ENCODE measurements around the gene PDE1C. TPM values are rescaled to one million over a fixed set of nuclear protein-coding genes. Genes with fewer than 3 reads are reported as not detected.

The PDE1C gene
- total RNA-seq, 1 donor from 2014 or later = 2.4 TPM

DNA sequence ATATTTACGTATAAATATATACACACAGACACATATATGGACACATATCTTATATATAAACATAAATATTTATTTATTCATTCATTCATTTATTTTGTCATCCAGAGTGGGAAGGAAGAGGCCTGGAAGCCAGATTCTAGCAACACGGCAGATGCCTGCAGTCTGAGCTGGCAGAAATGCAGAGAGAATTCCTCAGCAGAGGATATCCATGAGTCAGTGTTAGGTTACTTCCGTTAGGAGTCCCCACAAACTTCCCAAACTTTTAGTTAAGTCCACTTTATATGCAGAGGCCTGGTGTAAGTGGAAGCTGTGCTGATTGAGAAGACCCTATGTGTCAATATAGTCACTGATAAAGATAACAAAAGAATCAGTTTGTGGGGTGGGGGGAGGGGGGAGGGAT is 293.6 kb downstream of the PDE1C start:
- no peak for DNase-seq (ENCODE audit: low spot score)

DNA sequence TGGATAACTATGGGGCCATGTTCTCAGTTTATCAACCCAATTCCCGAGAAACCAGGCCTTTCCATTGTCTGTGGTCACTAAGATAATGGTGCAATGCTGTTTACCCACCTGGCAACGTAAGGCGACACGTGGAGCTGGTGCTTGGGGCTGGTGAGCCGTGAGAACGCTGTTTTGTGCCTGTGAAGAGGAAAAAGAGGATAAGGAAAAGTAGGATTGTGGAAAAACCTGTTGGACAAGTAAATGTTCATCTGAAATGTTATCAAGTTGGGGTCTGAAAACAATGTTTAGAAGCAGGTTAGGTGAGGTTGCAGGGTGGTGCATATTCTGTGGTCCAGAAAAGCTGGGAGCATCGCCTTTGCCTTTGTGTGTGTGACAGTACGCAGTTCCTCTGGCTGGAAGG is 294.7 kb downstream of the PDE1C start:
- no peak for DNase-seq (ENCODE audit: low spot score)

DNA sequence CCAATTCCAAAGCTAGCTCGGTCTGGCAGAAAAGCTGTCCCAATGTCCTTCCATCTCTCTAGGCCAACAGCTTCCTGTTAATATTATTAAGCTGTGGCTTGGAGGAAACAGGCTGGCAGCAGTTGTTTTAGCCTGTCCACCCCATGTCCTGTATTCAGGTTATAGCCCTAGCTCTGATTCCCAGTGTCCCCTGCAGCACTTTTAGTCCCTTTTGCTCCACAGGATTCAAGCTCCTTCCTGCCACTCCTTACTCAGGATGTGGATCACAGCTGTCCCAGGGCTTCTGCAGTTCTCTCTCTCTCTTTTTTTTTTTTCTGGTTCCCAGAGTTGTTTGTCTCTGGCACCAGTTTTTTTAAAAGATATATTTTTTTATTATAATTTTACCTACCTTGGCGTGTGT is 298.0 kb downstream of the PDE1C start:
- DNase-seq (ENCODE audit: low spot score) = no peak

DNA sequence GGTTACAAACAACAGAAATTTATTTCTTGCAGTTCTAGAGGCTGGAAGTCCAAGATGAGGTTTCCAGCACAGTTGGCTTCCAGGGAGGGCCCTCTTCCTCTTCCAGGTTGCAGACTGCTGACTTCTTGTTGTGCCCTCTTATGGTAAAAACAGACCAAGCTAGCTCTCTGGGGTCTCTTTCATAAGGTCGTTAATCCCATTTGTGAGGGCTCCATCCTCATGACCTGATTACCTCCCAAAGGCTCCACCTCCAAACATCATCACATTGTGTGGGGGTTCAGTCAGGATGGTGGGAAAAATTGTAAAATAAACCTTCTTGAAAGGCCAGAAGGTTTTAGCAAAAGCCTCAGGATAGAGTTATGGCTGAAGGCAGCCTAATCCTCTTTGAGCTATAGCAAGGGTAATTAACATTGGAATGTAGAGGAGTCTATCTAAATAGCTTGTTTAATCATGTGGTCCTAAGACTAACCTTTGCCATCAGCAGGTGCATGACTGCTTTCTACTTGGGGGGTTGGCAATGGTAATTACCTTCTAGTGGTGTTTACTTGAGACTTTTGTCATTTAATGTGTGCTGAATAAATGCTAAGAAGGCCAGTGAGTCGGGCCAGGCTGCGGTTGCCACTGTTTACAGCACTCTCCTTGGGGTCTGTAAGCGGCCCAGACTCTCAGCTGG is 302.4 kb downstream of the PDE1C start:
- no peak for DNase-seq (ENCODE audit: low spot score)

DNA sequence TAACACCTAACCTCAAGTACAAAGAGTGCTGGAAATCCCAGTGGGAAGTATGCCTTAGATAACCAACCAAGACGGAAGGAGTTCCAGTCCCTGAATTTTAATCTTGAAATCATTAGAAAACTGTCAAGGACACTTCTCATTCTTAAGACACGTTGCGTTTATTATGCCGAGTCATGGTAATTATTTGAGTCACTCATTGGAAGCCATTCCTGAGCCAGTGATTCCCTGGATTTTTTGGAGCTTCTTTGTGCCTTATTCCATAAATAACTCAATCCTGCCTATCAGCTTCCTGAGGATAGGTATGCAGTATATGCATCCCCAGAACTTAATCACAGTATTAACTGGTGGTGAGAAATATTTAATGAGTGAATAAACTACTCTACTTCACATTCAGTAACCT is 305.7 kb downstream of the PDE1C start:
- no peak for DNase-seq (ENCODE audit: low spot score)

DNA sequence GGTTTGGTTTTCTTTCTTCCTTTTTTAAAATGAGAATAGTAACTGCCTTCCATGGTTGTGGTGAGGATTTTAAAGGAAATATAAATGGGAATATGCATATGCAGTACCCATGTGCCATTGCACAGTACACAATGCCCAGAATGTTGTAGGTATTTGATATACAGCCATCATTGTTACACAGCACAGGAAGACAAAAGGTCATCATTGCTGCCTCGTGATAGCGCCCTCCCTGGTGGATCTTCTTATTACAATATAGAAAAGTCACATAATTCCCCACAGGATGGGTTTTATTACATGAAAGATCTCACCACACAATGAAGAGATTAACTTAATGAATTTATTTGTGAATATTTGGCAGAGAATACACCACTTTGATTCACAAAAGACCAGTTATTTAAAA is 306.7 kb downstream of the PDE1C start:
- no peak for DNase-seq (ENCODE audit: low spot score)

DNA sequence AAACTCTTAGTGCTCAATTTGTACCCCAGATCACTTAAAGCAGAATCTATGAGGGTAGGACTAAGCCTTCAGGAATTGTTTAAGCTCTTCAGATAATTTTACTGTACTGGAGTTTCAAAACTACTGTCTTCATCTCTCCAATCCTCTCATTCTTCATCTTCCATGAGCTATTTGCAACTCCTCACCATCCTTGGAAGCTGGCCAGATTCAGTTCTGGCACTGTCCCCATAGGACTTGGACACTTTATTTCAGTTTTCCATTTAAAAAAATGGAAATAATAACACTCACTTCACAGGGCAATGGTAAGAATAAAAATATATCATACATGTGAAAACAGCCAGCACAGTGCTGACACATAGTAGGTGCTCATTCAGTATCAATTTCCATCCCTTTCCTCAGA is 308.6 kb downstream of the PDE1C start:
- no peak for DNase-seq (ENCODE audit: low spot score)

DNA sequence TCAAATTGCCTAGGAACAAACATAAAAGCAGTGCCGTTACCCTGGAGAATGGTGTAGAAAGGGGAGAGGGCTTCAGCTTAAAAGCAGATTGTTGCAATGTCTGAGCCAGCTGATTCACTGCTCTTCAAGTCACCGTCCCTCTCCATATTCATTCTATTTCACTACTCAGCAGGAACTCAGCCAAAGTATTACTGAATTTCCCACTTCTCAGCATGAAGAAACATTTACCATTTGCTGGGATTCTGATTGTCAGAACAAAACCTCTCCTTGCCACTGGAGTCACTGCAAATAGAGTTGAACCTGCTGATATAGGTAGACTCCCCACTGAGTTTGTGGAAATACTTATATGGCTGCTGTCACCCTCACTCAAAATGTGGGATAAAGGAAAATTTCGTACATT is 311.5 kb downstream of the PDE1C start:
- no peak for DNase-seq (ENCODE audit: low spot score)

DNA sequence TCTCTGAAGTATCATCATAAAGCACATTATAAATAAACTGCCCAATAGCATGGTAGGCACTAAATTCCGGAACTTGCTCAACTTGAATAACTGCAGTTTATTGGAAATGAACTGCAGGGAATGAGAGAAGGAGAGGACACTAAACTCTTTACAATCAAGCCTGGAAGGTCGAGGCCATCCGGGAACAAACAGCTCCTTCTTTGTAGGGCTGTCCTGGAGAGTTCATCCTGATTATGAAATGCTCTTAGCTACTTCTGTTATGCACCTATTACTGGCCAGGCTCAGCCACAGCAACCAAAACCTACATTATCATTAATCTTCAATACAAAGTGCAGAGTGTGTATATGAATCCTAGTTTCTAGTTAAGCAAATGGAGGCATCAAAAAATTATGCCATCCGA is 318.5 kb downstream of the PDE1C start:
- no peak for DNase-seq (ENCODE audit: low spot score)

DNA sequence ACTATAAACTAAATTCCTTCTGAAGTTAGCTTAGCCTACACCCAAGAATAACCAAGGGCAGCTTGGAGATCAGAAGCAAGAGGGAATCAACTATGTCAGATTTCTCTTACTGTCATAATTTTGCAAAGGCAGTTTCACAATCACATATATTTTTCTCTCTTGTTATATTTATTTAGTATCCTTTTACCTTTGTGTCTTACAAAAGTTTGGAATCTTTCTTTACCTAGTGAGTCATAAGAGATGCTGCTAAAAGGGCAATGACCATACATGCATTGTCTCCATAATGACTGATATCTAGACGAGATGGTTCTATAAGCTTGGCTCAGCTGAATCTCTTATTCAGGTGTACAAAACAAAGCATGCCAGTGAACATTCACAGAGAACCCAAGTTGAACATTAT is 322.1 kb downstream of the PDE1C start:
- DNase-seq (ENCODE audit: low spot score) = no peak

DNA sequence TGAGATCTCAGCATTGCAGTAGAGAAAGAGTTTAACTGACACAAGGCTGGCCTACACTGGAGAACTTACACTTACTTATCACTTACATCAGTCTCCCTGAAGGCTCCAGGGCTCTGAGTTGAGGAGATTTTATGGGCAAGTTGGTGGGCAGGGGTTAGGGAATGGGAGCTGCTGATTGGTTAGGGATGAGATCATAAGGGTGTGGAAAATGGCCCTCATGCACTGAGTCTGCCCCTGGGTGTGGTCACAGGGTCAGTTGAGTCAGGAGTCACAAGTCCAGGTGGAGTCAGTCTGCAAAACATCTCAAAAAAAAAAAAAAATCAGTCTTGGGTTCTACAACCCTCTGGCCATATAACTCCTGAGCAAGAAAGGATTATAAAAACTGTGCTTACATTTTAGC is 322.7 kb downstream of the PDE1C start:
- no peak for DNase-seq (ENCODE audit: low spot score)

DNA sequence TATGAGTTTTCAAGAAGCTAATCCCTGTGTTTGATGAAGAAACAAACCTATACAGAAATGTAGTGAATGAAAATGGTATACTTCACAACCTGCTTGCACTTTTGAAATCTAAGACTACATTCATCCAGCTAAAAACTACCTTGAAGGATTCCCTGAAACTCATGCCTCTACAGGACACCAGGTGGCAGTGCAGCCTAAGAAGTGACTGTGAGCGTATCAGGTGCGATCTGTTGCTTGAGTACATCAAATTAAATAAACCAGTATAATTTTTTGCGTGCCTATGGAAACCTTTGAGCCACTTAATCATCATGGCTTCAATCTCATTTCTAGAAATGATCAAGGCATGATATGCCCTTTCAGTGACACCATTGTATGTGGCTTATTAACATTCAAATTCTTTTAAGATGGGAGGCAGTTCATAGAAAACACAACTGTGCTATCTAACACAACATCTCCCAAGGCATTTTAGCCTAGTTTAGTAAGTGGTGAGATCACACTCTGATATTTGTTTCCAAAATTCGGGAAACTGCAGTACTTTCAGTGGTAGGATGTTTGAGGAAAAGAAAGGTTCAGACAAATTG is 325.8 kb downstream of the PDE1C start:
- peak; percentile 63 for DNase-seq (ENCODE audit: low spot score)

DNA sequence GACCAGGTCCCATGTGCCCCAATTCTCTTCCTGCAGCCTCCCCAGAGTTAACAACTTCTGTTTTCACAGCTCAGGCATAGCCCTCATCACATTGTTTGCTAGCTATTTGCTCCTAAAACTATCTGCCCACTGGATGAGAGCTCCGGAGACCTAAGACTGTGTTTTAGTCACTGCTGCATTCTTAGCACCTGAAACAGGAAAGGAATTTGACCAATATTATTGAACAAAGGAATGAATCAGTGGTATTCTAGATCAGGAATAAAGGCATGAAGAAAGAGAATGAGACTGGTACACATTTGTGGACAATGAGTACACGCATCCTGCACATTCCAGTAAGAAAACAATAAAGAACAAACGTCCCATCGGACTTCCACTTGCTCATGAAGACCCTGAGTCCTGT is 328.4 kb downstream of the PDE1C start:
- no peak for DNase-seq (ENCODE audit: low spot score)

DNA sequence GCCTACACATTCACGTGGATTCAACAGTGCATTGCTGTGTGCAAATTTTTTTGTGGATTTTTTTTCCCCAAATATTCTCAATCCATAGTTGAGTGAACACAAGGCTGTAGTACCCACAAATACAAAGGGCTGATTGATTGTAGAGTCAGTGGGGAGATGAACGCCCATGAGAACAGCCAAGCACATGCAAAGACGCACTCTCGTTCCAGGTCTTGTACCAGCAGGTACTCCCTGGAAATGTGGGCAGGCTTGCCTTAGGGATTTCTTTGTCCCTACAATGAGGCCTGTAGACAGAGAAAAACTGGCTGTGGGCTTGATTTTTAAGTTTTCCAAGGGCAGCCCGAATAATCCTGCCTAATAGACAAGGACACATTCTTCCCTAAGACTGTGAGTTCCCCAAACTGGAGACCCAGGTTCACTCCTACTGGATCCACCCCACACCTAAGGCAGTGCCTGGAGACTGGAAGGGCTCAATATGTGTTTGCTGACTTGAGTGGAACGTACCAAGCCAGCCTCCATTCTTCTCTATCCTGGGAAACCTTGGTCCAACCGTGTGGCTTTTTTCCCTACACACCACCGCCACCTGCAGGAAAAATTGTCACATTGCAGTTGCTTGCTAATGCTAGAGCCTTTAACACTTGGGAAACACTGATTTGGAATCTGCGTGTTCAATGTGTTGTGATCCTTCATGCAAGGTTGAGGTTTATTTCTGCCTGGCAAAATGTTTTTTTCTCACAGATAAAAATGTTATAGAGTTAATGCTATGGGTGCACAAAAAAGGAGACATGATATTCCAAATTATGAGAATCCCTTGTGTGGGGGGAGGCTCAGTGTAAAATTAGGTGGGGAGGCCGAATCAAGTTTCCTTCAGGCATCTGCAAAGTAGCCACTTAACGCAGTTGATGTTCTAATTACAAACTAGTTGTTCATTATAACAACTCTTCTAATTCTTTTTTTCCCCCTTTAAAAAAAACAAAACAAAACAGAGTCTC is 333.9 kb downstream of the PDE1C start:
- peak; percentile 58 for DNase-seq (ENCODE audit: low spot score)

DNA sequence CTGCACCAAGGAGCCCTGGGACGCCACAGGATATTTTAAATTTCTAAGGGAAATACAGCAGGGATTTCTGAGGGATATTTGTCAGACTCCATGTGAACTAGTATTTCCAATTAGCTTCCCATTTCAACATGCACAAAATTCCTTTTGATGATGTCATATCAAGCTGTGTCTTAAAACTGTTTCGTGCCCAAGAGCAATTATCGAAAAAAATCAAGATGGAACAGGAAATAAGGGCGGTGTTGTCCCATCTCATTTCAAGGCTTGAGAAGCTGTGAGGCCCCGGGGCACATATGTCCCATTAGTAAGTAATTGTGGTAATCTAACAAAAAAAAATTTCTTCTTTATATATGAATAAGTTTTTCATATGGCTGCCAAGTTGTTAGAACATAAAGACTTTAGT is 335.8 kb downstream of the PDE1C start:
- DNase-seq (ENCODE audit: low spot score) = no peak

DNA sequence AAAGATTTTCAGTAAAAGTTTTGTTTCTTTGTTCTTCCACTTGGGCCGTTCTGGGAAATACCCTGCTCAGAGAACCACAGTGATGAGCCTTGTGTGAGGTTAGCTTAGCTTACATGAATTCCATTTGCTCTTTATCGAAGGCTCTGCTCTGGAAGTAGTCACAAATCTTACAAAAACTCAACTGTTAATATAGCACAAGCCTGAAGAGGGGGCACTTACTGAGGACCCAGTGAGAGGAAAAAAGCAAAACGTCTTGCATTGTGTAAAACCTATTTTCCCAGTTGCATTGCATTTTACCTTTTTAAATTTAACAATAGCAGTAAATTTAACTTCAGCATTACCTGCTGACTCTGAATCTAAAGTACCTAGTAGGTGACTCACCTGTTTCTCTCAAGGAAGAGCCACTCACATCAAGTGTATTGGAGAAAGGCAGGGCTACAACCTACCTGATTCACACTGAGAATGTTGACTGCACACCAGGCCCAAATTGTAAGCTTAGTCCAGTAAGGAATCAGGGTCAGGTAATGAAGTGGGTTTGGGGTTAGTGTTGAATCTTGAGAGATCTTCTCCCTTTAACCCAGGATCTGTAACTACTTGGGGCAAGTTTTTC is 340.9 kb downstream of the PDE1C start:
- DNase-seq (ENCODE audit: low spot score) = no peak

DNA sequence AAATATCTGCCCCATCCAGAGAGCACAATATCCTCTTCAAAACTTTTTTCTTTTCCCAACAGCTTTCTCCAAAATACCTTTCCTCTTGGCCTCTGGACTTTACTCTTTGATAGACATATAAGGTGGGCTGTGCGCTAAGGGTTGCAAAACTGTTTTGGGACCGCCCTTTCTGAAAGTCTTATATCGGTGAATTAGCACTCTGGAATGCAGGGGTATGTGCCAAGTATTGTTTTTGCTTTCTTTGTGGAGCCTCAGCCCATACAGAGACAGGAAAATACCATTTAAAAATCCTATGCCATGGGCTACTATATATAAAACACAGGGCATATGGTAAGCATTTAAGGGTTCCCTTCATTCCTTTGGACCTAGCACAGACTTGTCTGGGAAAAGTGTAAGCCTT is 345.5 kb downstream of the PDE1C start:
- DNase-seq (ENCODE audit: low spot score) = no peak

DNA sequence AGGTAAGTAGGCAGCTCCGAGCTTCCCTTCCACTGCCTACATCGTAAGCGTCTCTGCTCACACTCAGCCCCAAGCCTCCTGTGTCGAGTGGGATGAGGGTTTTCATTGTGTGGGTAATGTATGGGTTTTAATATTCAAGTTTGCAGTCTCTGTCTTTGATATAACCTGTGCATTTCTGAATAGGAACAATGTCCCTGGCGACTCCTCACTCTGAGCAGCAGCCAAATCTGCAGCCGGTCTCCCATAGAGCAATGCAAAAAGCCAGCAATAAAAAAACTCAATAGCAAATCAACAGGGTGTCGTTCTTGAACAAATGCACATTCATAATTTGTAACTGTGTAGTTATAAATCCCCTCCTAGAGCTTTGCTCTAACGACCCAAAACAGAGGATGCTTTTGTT is 349.8 kb downstream of the PDE1C start:
- DNase-seq (ENCODE audit: low spot score) = no peak

DNA sequence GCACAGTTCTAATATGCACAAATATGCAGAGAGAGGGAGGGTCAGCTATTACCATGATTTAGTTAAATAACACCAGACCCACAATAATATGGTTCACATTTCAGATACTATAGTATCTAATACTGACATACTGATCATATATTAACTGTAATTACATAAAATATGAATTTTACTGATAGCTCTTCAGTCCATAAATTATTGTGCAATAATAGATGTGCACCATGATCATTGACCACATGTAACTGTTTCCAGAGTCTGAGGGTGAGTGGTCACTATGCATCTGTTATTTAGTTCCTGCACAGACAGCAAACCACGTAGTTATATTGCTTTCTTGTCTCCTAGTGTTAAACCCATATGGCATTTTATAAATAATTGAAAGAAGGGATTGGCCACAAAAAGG is 353.9 kb downstream of the PDE1C start:
- DNase-seq (ENCODE audit: low spot score) = no peak

DNA sequence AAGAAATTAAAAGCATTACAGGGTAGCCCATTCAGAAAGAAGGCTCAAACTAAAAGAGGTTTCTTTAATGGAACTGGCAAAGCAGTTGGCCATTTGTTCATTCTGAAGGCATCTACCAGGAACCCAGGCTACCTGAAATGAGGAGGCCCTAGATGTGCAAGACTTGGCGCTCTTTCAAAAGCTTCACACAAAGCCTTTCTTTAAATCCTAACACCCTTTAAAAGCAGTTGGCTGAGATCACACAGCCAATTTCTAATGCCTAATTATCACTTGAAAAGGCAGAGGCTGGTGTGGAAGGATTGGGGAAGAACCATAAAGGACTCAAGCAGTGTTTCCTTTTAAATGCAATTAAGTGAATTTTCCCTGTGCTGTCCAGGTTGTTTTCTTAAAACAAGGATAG is 360.0 kb downstream of the PDE1C start:
- no peak for DNase-seq (ENCODE audit: low spot score)

DNA sequence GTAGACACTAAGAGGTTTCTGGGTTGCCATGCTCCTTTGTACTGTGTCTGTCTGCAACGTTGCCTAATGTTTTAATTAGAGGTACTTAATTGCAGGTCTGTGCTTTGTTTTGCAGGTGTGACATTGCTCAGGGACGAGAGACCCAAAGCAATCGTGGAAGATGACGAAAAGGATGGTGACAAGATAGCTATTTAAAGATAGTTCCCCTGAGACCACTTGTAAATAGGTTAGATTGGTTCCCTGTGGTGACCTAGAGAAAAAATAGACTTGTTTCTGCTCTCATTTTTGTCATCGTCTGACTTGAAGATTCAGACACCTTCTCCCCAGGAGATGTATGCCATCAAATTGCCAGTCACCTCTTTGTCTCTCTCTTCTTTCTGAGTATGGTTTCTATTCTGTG is 363.1 kb downstream of the PDE1C start:
- no peak for DNase-seq (ENCODE audit: low spot score)

DNA sequence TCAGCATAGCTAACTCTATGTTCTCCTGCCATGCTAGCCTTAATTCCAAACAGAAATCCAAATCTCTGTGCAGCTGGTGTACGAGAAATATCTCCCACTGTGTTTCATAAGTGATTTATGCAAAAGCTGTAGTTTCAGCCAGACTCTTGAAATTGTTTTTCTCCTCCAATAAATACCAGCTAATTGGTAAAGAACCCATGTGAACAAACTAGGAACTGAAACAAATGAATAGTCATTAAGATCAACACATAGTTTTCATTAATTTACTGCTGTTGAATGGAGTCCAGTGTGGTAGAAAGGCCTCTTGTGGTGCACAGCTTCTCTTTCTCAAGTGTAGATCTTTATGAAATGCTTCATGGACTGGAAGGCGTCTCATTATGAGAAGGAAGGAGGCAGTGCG is 364.8 kb downstream of the PDE1C start:
- no peak for DNase-seq (ENCODE audit: low spot score)
